ENCODE data around the gene GCLC. TPM values are rescaled to one million over a fixed set of nuclear protein-coding genes. Genes with fewer than 3 reads are reported as not detected.
"Not testable (repeated sequence)": the region's sequence is repeated elsewhere in the genome, so short reads cannot be mapped to it uniquely, and the experiment has no call there.

GCLC gene
- 26.6 TPM for total RNA-seq
- long read RNA-seq, transcript GCLC-215 (16 exons, 3,785 nt), result major isoform, 19 of 28 reads
- long read RNA-seq, partial matches to known transcripts, result 5 of 28 reads
- long read RNA-seq, other reads (novel, unspliced or antisense), result 2 of 28 reads

DNA sequence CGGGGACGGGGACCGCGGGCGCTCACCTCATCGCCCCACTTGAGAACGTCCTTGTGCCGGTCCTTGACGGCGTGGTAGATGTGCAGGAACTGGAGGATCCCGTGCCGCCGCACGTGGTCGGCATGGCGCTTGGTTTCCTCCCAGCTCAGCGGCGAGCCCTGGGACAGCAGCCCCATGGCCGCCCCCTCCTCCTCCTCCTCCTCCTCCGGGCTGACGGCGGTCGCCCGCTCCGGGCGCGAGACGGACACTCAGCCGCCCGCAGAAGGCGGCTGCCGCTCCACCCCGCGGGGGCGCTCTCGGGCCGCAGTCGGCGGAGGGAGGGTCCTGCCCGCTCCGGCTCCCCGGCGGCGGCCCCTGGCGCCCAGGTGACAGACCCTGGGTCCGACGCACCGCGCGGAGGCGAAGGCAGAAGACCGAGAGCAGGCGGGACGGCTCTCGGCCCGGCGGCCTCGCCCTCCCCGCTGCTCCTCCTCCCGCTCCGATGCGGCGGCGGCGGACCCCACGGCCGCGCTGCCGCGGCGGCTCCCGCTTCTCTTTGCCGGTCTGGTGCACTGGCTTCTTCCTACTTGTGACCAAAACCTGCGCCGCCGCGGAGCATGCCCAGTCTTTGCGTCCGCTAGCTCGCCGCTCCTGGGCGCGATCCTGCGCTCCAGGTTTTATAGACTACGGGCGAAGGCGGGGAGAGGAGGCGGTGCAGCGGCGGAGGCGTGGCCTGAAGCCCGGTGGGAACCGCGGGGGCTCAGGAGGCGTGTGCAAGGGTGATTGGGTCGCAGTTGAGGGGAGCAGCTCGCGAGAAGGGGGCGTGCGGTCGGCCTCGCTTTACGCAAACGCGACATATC is at the start of gene GCLC:
Gene GCLC (minus strand): TSS at position 632 of the 839 bp plus-strand sequence. CDS start 456 bp downstream, at position 176.
- intact Hi-C loops (cut with DNase I), result loop anchor here (5.0 kb wide), 1 partner anchor 103 kb away; no protein-coding TSS in a partner anchor

DNA sequence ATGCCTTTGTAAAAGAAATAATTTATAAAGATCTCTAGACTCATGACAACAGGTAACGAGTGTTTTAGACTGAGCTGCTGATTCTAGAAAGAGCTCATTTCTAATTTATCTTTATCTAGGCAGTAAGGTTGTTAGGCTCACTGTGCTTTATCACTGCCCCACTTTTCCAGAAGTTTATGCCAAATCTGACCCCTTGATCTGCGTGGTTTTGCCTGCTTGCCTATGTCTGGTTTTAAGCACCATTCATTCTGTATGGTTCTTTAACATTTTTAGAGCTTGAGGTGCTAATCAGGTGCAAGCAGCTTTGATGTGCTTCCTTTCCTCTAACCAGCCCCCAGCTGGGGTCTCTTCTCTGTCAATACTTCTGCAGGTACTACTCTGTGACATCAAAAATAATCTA is 49.7 kb upstream of the GCLC start:
- intact Hi-C loops (cut with DNase I), result no loop called here
- no peak for ATAC-seq (ENCODE audit: poor library complexity)
- DNase-seq, result no peak

More for the DNA sequence above, at the start of gene GCLC:
- DNase-seq (peak; percentile 98), ATAC-seq (ENCODE audit: poor library complexity) (peak; percentile 84)

DNA sequence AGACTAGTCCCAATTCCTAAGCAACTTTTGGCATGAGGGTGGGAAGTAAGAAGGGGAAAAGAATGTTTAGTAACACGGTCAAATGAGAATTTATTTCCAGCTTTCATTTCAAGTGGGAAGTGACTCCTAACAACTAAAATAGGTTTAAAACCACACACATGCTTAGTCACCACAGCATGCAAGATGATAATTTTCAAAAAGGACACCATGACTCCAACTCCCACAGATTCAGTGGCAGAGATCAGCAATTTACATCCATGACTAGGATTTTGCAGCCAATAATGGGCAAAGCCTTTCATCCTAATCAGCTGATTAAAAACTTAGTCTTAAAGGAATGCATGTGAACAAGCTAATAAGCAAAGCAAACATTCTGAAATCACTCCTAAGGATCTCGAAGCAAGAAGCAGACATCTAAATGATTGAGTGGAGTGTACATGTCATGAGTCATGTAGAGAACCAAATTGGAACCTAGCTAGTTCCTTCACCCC is 48.1 kb upstream of the GCLC start:
- intact Hi-C loops (cut with DNase I), result no loop called here
- no peak for ATAC-seq (ENCODE audit: poor library complexity)
- no peak for DNase-seq

DNA sequence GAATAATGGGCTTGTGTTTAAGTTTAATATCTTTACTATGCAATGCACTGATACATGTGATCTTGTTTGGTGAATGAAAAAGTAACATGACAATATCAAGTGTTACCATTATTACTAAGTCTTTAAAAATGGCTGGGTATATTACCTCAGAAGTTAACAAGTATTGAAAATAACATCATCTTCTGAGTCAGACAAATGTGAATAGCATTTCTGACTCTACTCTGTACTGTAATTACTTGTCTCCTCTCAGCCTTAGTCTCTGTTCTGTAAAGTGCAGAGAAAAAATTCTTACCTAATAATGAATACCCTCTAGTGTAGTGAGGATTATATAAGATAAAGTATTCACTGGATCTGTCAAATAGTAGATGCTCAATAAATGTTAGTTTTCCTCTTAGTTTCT is 47.0 kb upstream of the GCLC start:
- ATAC-seq (ENCODE audit: poor library complexity) (no peak), DNase-seq (no peak)
- intact Hi-C loops (cut with DNase I), result no loop called here

DNA sequence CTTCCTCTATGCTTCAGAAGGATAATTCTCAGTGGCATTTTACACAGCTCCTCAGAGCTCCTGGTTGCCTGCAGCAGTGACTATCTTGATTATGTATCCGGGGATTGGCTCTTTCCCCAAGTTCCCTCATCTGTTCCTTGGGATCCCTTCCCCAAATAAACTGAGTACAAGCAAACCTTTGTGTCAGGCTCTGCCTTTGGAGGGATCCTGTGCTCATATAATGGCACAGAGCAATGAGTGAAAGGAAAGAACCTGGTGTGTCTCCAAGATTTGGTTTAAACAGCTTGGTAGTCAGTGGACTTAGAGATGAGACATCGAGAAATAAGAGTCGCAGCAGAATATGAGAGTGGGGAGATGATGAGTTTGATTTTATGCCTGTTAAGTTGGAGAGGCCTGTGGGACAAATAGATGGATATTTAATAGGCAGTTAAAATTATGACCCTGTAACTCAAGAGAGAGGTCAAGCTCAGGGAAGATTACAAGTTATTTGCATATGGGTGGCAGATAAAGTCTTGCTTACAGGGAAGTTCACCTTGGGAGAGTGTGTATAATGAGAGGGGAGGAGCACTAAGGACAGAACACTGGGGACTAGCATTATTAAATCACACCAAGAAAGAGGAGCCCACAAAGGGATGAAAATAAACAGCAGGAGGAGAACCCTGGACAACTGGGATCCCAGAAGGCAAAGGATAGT is 44.1 kb upstream of the GCLC start:
- no peak for DNase-seq
- intact Hi-C loops (cut with DNase I), result no loop called here
- no peak for ATAC-seq (ENCODE audit: poor library complexity)

DNA sequence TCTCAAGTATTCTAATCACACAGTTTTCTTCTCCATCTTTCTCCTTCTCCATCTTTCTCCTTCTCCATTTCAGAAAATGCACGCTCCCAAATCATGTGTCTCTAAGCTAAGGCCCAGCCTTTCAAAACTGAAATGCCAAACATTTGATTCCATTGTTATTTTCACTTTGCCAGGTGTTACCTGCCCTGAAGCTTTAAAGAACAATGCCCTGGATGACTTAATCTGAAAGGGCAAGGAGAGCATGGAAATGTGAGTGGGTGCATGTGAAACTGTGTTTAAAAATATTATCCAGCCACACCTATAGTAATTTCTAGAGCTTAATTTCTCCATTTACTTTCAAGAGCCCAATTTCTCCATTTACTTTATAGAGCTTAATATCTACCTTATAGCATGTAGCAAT is 42.4 kb upstream of the GCLC start:
- ATAC-seq (ENCODE audit: poor library complexity) (no peak), DNase-seq (no peak)
- intact Hi-C loops (cut with DNase I), result no loop called here

DNA sequence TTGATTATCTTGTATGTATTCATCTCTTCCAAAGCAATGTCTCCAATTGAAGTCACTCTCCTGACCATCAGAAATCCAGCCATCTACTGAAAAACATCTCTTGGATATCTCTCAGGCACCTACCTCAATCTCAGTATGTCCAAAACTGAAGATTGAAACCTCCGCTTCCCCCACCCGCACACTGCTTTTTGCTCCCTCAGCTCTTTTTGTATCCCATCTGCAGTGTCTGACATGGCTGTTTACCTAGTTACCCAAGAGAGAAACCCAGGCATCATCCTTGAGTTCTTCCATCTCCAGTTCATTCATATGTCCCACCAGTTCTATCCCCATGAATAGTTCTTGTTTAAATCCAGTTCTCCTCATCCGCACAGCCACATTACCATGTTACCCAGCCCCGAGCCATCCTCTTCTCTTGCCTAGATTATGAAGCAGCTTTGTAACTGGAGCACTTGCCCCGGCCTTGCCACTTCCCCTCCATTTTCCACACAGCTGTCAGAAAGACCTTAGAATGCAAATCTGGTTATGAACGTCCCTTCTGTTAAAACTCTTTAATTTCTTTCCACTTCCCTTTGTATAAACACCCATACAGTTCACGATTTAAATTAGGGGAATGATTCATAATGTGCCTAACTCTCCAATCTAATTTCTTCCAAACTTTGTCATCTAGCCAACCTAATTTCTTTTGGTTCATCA is 40.5 kb upstream of the GCLC start:
- no peak for DNase-seq
- ATAC-seq (ENCODE audit: poor library complexity), result no peak
- intact Hi-C loops (cut with DNase I), result no loop called here

DNA sequence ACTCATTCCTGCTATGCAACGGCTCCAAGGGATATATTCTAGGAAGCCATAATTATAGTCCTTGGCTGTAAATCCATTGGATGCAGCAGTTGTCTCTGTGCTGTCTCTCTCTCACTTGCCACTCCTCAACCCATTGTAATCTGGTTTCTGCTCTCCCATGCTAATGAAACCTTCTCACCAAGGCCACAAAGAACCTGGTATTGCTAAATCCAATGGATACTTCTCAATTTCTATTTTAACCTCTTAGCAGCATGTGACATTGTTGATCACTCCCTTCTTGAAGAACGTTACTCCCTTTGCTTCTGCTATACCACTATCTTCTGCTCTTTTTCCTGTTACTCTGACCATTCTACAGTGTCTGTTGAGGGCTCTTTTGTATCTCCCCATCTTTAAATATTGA is 39.8 kb upstream of the GCLC start:
- intact Hi-C loops (cut with DNase I), result no loop called here
- ATAC-seq (ENCODE audit: poor library complexity), result no peak
- DNase-seq, result no peak

DNA sequence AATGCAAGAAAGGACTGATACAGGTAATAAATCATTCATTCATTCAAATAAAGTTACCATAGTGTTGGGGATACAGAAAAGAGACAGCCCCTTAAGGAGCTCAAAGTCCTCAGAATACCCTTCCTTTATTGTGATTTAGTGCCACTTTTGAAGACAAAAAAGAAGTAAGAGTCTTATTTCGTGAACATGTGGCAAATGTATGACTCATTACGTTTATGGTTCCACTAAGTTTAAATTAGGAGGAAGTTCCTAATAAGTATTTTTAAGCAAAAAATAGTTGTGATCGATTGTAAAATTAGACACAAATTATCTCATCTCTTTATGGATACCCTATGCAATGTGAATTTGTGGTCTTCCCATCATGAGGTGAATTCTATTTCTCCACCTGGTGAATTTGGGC is 38.5 kb upstream of the GCLC start:
- ATAC-seq (ENCODE audit: poor library complexity) (no peak), DNase-seq (no peak)
- intact Hi-C loops (cut with DNase I), result no loop called here

DNA sequence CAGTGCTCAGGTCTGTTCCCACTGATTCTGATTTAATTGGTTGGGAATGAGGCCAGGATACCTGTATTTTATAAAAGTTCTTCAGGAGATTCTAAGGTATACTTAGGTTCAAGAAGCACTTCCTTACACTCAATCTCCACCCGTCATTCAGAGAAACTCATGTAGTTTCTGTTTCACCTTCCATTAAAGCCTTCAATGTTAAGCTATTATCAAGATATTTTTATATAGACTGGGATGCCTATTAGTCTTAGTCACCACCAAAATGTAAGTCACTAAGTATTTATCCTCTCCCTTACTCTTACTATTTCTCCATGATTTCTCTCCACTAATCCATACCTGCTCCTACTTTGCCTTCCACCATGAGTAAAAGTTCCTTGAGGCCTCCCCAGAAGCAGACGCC is 38.1 kb upstream of the GCLC start:
- intact Hi-C loops (cut with DNase I), result no loop called here
- DNase-seq (no peak), ATAC-seq (ENCODE audit: poor library complexity) (no peak)

DNA sequence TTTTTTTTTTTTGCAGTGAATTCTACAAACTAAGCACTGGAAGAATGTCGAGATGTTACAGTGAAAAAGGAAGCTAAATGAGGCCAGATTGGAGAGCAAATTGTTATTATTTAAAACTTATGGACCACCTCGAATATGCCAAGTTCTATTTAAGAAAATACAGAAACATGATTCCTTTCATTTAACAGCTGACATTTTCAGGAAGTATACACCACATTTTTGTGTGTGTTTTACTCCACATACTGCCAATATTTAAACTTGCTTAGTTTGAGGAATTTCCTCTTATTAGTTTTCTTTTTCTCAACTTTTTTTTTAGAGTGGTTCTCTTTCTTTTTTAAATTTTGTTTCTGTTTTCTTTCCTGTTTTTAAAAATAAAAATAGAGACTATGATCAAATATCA is 37.0 kb upstream of the GCLC start:
- ATAC-seq (ENCODE audit: poor library complexity) (no peak), DNase-seq (no peak)
- intact Hi-C loops (cut with DNase I), result no loop called here

DNA sequence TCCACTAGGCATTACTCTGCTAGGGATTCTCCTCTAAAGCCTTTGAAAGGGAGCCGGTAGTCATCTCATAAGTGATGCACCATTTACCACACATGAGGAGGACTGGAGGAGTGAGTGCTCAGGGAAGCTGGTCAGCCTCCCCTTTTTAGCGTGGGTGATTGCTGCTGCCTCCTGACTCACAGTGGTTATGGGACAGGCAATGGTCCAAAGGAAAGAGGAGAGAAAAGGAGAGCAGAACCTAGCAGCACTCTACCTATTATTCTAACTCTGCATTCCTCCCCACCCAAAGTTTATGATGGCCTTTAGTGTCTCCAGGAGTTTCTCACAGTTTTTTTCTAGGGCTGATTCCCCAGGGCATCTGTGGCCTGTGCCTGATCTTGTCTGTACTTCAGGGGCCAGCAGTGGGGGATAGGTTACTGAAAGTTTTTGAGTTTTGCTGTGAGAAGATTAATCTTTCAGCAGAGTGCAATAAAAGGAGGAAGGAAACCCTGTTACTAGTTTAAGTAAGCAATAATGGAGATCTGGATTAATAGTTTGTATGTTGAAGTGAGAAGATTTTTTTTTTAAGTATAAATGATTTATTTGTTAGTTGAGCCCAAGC is 36.4 kb upstream of the GCLC start:
- intact Hi-C loops (cut with DNase I), result no loop called here
- ATAC-seq (ENCODE audit: poor library complexity), result no peak

DNA sequence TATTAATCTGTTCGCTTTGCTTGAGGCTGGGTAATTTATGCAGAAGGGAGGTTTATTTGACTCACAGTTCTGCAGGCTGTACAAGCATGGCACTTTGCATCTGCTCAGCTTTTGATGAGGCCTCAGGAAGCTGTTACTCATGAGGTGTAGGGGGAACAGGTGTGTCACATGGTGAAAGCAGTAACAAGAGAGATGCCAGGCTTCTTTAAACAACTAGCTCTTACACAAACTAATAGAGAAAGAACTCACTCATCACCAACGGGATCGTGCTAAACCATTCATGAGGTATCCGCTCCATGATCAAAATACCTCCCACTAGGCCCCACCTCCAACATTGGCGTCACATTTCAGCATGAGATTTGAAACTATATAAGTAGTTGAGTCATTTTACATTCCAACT is 34.4 kb upstream of the GCLC start:
- DNase-seq, result no peak
- ATAC-seq (ENCODE audit: poor library complexity), result no peak
- intact Hi-C loops (cut with DNase I), result no loop called here

More for the DNA sequence above, 36.4 kb upstream of the GCLC start:
- DNase-seq, result no peak

DNA sequence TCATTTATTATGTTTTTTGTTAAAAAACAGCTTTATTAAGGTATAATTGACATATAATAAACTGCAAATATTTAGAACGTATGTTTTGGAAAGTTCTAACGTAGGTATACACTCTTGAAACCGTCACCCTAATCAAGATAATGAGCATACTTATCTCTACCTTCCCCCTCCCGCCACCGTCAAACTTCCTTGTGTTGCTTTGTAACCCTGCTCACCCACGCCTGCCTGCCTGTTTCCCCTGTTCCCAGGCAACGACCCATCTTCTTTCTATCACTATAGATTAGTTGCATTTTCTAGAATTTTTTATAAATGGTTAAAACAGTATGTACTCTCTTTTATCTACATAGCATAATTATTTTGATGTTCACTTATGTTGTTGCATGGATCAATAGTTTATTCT is 33.5 kb upstream of the GCLC start:
- no peak for ATAC-seq (ENCODE audit: poor library complexity)
- intact Hi-C loops (cut with DNase I), result no loop called here
- no peak for DNase-seq

DNA sequence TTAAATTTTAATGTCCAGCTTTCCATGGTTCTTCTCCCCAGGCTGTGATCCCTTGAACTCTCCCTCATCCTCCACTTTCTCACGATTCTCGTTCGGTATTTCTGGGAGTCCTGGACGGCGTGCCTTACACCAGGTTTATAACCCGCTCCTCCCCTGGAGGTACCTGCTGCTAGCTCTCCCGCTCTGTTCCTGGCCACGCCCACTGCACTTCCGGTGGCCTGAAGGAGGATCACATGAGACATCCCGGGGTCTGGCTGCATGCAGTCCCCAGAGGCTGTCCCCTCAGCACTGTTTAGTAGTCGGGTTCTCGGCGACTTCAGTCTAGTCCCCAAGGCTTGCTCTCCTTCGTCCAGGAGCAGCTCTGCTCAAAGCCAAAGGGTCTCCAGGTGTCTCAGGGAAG is 28.4 kb upstream of the GCLC start:
- intact Hi-C loops (cut with DNase I), result no loop called here
- ATAC-seq (ENCODE audit: poor library complexity) (no peak), DNase-seq (no peak)

DNA sequence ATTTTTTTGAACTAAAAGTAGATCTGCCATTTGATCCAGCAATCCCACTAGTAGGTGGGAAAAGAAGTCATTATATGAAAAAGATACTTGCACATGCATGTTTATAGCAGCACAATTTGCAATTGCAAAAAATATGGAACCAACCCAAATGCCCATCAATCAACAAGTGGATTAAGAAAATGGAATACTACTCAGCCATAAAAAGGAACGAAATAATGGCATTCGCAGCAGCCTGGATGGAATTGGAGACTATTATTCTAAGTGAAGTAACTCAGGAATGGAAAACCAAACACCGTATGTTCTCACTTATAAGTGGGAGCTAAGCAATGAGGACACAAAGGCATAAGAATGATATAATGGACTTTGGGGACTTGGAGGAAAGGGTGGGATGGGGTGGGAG is 27.5 kb upstream of the GCLC start:
- ATAC-seq (ENCODE audit: poor library complexity); intact Hi-C loops (cut with DNase I); DNase-seq: not testable (repeated sequence)

DNA sequence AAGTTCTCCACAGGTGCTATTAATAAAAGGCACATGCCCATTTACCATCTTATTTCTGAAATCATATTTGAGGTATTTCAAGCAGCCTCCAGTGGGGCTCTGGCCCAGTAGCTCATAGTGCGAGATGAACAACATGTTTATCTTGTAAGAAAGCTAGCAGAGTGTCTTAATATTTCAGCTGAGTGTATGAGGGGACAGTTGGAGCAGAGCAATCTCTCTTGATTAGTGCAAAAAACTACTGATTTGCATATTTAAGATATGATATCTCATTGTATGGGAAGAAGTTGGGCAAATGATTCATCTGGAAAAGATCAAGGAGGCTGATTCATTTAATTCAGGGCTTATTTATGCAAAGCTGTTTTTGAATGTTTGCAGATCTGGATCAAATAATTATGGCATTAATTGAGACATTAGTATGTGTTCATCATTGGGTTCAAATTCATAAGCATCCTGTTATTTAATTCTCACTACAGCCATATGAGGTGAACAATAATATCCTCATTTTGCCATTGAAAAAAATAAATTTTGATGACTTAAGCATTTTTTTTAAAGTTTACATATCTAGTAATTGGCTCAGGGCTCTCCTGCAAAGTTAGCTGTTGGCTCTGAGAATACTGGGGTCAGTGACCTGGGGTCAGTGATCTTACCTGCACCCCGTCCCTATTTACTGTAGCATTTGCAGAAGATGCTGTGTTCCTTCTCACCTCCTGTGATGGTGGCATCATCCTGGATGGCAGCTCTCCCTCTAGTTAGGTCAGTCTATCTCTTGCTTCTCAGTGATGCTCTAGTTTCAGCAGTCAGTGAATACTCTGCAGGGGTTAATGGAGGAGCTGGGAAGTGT is 24.1 kb upstream of the GCLC start:
- no peak for ATAC-seq (ENCODE audit: poor library complexity)
- DNase-seq, result no peak
- intact Hi-C loops (cut with DNase I), result no loop called here

DNA sequence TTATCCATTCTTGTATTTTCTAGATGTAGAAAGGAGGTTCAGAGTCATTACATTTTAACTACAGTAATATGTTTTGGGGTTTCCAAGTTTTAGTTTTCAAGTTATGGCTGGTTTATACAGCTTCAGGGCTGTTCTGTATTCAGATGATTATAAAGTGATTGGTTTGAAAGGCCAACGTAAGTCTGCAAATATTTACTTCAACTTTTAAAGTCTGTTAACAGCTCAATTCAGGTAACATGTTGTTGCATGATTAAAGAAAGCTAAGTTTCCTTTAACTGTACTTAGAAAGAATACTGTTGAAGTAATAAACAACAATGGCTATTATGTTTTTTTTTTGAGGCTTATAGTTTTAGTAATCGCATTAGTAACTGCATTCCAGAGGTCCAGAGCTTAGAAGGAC is 22.8 kb upstream of the GCLC start:
- intact Hi-C loops (cut with DNase I), result no loop called here
- no peak for ATAC-seq (ENCODE audit: poor library complexity)
- DNase-seq, result no peak

Measured in Right ventricle myocardium superior (tissue), 1 donor.